ENCODE measurements around the gene HOXD13. TPM values are rescaled to one million over a fixed set of nuclear protein-coding genes. Genes with fewer than 3 reads are reported as not detected.
A peak's percentile ranks its signal among the peaks of the same experiment; 100 is the strongest.

The HOXD13 gene
- total and polyA plus RNA-seq, 2 experiments from 2014 or later: not detected

DNA sequence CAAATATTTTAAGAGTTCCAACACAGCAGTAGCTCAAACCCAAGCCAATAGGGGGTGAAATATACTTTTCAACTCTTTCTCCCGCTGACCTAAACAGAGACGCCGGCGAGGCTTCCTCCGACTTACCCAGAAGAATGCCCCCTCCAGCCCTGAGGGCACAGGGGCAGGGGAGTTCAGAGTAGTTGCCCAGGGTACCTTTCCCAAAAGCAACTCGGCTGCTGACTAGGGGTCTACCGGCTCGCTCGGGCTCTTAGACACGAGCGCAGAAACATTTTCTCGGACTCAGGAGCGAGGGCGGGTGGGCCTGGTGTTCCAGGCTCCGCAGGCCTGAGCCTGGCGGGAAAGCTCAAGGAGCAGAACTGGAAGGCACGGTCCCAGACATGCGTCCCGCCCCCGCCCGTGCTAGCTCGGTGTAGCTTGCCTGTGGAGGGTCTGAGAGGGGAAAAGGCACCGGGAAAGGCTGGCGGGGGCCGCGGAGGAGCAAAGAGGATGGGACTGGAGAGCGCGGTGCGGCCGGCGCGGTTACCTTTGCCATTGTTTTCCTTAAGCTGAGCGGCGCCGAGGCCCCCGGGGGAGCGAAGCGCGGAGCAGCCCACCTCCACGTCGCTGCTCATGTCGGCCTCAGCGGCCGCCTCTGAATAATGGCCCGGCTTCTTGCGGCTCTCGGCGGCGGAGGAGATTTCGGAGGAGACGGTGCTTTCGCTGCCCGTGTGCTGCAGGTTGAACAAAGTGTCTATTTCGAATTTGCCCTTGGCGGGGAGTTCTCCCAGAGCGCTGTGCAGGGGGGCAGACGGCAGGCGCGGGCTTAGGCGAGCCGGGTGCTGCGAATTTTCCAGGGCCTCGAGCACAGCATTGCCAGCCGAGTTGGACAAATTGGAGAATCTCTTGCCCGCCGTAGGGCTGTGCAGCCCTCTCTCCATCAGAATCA, 9.4 kb upstream of the HOXD13 start:
- Histone ChIP-seq H2AFZ (peak overlapping the region; percentile 14; the same call in 1 of the 2 replicates), H3K4me1 (ENCODE audit: insufficient read depth) (peaks cover 57% of the 10 kb centered on the region), H3K27ac (ENCODE audit: low read depth) (no peak overlapping the region), H3K9me2 (ENCODE audit: insufficient read depth) (no peaks in the 10 kb centered on the region), H3K4me3 (peak overlapping the region; percentile 41; the same call in 1 of the 2 replicates), H3K4me2 (peak overlapping the region; percentile 60), H3K27me3 (ENCODE audit: insufficient read depth) (peaks cover 98% of the 10 kb centered on the region), H3F3A (replicated peaks; ENCODE audit: low read depth) (peaks cover 36% of the 10 kb centered on the region), H3K79me2 (replicated peaks; ENCODE audit: insufficient read depth) (no peaks in the 10 kb centered on the region), H3K36me3 (ENCODE audit: insufficient read depth) (no peaks in the 10 kb centered on the region), H4K20me1 (replicated peaks; ENCODE audit: insufficient read depth) (peaks cover 42% of the 10 kb centered on the region)
- ATAC-seq (peak; percentile 20), DNase-seq (ENCODE audit: low spot score) (peak; percentile 69)
- Mint-ChIP-seq H3K4me1 (peaks cover 47% of the 10 kb centered on the region), H3K27me3 (ENCODE audit: insufficient read depth, low read depth, poor library complexity) (peaks cover 97% of the 10 kb centered on the region), H3K4me3 (peak overlapping the region; percentile 59), H3K9me3 (peaks cover 11% of the 10 kb centered on the region; the same call in 2 of the 3 replicates), H3K27ac (no peak overlapping the region), H3K36me3 (ENCODE audit: low read depth) (peaks cover 4% of the 10 kb centered on the region; the same call in 1 of the 3 replicates)
- TF ChIP-seq JUNB (IDR thresholded peaks at IDR 0.05; ENCODE audit: unreplicated experiment) (no peak), ZNF114 (CRISPR knock-in tag; IDR thresholded peaks at IDR 0.05) (no peak), EZH2 (IDR thresholded peaks at IDR 0.05; ENCODE audit: low read depth, unreplicated experiment) (peak; percentile 91), STAT1 (IDR thresholded peaks at IDR 0.05; ENCODE audit: unreplicated experiment) (no peak), EZH2phosphoT487 (IDR thresholded peaks at IDR 0.05; ENCODE audit: unreplicated experiment) (peak; percentile 94), NANOG (IDR thresholded peaks at IDR 0.05; ENCODE audit: borderline replicate concordance) (no peak), POLR2AphosphoS5 (IDR thresholded peaks at IDR 0.05; ENCODE audit: low read depth) (no peak), CREB1 (CRISPR knock-in tag; IDR thresholded peaks at IDR 0.05; ENCODE audit: low read depth) (no peak), ZNF331 (CRISPR knock-in tag; IDR thresholded peaks at IDR 0.05; ENCODE audit: low read depth) (no peak)
- TF ChIP-seq, protein P1, sequence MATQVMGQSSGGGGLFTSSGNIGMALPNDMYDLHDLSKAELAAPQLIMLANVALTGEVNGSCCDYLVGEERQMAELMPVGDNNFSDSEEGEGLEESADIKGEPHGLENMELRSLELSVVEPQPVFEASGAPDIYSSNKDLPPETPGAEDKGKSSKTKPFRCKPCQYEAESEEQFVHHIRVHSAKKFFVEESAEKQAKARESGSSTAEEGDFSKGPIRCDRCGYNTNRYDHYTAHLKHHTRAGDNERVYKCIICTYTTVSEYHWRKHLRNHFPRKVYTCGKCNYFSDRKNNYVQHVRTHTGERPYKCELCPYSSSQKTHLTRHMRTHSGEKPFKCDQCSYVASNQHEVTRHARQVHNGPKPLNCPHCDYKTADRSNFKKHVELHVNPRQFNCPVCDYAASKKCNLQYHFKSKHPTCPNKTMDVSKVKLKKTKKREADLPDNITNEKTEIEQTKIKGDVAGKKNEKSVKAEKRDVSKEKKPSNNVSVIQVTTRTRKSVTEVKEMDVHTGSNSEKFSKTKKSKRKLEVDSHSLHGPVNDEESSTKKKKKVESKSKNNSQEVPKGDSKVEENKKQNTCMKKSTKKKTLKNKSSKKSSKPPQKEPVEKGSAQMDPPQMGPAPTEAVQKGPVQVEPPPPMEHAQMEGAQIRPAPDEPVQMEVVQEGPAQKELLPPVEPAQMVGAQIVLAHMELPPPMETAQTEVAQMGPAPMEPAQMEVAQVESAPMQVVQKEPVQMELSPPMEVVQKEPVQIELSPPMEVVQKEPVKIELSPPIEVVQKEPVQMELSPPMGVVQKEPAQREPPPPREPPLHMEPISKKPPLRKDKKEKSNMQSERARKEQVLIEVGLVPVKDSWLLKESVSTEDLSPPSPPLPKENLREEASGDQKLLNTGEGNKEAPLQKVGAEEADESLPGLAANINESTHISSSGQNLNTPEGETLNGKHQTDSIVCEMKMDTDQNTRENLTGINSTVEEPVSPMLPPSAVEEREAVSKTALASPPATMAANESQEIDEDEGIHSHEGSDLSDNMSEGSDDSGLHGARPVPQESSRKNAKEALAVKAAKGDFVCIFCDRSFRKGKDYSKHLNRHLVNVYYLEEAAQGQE (IDR thresholded peaks at IDR 0.05; ENCODE audit: unreplicated experiment): no peak
- TF ChIP-seq, protein P2, sequence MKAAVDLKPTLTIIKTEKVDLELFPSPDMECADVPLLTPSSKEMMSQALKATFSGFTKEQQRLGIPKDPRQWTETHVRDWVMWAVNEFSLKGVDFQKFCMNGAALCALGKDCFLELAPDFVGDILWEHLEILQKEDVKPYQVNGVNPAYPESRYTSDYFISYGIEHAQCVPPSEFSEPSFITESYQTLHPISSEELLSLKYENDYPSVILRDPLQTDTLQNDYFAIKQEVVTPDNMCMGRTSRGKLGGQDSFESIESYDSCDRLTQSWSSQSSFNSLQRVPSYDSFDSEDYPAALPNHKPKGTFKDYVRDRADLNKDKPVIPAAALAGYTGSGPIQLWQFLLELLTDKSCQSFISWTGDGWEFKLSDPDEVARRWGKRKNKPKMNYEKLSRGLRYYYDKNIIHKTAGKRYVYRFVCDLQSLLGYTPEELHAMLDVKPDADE (IDR thresholded peaks at IDR 0.05): no peak
- TF ChIP-seq, protein P3, sequence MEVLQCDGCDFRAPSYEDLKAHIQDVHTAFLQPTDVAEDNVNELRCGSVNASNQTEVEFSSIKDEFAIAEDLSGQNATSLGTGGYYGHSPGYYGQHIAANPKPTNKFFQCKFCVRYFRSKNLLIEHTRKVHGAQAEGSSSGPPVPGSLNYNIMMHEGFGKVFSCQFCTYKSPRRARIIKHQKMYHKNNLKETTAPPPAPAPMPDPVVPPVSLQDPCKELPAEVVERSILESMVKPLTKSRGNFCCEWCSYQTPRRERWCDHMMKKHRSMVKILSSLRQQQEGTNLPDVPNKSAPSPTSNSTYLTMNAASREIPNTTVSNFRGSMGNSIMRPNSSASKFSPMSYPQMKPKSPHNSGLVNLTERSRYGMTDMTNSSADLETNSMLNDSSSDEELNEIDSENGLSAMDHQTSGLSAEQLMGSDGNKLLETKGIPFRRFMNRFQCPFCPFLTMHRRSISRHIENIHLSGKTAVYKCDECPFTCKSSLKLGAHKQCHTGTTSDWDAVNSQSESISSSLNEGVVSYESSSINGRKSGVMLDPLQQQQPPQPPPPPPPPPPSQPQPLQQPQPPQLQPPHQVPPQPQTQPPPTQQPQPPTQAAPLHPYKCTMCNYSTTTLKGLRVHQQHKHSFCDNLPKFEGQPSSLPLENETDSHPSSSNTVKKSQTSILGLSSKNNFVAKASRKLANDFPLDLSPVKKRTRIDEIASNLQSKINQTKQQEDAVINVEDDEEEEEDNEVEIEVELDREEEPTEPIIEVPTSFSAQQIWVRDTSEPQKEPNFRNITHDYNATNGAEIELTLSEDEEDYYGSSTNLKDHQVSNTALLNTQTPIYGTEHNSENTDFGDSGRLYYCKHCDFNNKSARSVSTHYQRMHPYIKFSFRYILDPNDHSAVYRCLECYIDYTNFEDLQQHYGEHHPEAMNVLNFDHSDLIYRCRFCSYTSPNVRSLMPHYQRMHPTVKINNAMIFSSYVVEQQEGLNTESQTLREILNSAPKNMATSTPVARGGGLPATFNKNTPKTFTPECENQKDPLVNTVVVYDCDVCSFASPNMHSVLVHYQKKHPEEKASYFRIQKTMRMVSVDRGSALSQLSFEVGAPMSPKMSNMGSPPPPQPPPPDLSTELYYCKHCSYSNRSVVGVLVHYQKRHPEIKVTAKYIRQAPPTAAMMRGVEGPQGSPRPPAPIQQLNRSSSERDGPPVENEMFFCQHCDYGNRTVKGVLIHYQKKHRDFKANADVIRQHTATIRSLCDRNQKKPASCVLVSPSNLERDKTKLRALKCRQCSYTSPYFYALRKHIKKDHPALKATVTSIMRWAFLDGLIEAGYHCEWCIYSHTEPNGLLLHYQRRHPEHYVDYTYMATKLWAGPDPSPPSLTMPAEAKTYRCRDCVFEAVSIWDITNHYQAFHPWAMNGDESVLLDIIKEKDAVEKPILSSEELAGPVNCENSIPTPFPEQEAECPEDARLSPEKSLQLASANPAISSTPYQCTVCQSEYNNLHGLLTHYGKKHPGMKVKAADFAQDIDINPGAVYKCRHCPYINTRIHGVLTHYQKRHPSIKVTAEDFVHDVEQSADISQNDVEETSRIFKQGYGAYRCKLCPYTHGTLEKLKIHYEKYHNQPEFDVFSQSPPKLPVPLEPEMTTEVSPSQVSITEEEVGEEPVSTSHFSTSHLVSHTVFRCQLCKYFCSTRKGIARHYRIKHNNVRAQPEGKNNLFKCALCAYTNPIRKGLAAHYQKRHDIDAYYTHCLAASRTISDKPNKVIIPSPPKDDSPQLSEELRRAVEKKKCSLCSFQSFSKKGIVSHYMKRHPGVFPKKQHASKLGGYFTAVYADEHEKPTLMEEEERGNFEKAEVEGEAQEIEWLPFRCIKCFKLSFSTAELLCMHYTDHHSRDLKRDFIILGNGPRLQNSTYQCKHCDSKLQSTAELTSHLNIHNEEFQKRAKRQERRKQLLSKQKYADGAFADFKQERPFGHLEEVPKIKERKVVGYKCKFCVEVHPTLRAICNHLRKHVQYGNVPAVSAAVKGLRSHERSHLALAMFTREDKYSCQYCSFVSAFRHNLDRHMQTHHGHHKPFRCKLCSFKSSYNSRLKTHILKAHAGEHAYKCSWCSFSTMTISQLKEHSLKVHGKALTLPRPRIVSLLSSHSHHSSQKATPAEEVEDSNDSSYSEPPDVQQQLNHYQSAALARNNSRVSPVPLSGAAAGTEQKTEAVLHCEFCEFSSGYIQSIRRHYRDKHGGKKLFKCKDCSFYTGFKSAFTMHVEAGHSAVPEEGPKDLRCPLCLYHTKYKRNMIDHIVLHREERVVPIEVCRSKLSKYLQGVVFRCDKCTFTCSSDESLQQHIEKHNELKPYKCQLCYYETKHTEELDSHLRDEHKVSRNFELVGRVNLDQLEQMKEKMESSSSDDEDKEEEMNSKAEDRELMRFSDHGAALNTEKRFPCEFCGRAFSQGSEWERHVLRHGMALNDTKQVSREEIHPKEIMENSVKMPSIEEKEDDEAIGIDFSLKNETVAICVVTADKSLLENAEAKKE (CRISPR knock-in tag; IDR thresholded peaks at IDR 0.05): no peak
- TF ChIP-seq, protein P4, sequence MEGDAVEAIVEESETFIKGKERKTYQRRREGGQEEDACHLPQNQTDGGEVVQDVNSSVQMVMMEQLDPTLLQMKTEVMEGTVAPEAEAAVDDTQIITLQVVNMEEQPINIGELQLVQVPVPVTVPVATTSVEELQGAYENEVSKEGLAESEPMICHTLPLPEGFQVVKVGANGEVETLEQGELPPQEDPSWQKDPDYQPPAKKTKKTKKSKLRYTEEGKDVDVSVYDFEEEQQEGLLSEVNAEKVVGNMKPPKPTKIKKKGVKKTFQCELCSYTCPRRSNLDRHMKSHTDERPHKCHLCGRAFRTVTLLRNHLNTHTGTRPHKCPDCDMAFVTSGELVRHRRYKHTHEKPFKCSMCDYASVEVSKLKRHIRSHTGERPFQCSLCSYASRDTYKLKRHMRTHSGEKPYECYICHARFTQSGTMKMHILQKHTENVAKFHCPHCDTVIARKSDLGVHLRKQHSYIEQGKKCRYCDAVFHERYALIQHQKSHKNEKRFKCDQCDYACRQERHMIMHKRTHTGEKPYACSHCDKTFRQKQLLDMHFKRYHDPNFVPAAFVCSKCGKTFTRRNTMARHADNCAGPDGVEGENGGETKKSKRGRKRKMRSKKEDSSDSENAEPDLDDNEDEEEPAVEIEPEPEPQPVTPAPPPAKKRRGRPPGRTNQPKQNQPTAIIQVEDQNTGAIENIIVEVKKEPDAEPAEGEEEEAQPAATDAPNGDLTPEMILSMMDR (conservative IDR thresholded peaks at IDR 0.05; ENCODE audit: low read depth in 2 of 2): no peak
